ENCODE data around the gene PLA2G4C.

- no peak for TF ChIP-seq CTCF (IDR thresholded peaks at IDR 0.05)
- no peak for TF ChIP-seq POLR2A (IDR thresholded peaks at IDR 0.05)
These were observed 51.3 kb downstream of the PLA2G4C start for GRCh38 chr19:48059331-48059730.
